Stimulated activated CD4-positive, alpha-beta T cell treated with anti-CD3 and anti-CD28 coated beads, Interleukin-1b, Interleukin-23, amount 100 ng/mL, for 24 hours (primary cell): ENCODE results near the gene EIF2B4.
"Not testable (repeated sequence)": the region's sequence is repeated elsewhere in the genome, so short reads cannot be mapped to it uniquely, and the experiment has no call there.

Experiments used
- DNase-seq, 4 experiments: peaks; one replicate each; pipeline ENCODE4 v3.0.0-alpha.2; 2020; ENCODE audit warnings: low read depth in 4 of 4, low spot score in 1 of 4

The EIF2B4 gene

DNA sequence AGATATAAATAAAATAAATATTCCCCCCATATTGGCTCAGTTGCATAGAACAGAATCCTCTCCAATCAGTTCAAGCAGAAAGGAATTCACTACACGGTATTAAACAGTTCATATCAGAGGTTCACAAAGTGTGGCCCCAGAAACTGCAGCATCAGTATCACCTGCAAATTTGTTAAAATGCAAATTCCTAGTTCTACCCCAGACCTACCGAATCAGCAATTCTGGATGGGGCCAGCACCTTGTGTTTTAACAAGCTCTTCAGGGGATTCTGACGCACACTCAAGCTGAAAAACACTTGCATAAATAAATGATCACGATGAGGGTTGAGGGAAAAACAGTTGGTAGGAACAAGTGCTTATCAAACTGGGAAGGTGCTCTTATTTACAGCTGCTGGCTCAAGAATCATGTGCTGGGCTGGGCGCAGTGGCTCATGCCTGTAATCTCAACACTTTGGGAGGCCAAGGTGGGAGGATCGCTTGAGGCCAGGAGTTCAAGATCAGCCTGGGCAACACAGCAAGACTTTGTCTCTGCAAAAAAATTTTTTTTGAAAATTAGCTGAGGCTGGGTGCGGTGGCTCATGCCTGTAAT lies 19.9 kb downstream of the EIF2B4 start:
- no peak for DNase-seq

DNA sequence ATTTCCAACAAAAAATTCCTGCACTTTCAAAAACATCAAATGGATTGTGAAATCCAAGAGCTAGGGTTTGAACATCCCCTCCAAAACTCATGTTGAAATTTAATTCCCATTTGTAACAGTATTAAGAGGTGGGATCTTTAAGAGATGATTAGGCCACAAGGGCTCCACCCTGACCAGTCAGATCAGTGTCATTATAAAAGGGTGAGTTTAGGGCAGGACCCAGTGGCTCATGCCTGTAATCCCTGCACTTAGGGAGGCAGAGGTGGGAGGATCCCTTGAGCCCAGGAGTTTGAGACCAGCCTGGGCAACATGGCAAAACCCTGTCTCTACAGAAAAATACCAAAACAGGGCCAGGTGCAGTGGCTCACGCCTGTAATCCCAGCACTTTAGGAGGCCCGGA lies 22.5 kb downstream of the EIF2B4 start:
- DNase-seq = no peak

DNA sequence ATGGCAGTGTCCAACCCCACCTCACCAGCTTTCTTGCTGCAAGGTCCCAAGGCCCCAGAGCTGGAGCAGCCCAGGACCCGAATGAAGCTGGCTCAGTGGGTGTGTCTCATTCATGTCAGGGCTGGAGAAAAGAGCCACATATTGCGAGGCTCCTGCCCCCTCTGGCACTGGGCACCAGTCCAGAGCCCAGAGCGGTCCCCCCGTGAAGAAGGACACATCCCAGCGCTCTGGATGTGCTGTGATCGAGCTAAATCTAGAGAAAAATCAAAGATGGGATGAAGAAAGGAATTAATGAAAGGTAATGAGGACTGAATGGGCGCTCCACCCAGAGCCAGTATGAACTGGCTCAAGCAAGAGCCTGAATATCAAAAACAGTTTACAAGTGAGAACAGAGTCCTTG lies 34.0 kb downstream of the EIF2B4 start:
- DNase-seq = no peak

DNA sequence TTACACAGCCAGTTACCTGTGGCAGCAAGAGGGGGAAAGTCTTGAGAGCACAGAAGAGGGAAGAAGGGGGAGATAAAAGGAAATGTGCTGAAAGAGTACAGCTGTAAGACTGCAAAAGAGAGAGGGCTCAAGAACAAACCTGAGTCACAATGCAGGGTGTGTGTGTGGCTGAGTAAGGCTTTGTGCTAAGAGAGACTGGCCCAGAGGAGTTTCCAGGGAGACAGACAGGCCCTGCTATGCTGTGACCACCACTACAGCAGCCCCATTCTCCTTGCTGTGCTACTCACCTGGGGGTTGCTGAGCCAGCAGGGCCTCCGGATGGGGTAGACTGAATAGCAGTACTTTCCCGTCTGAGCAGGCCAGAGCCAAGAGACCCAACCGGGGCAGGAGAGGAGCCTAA lies 34.8 kb downstream of the EIF2B4 start:
- DNase-seq = no peak

DNA sequence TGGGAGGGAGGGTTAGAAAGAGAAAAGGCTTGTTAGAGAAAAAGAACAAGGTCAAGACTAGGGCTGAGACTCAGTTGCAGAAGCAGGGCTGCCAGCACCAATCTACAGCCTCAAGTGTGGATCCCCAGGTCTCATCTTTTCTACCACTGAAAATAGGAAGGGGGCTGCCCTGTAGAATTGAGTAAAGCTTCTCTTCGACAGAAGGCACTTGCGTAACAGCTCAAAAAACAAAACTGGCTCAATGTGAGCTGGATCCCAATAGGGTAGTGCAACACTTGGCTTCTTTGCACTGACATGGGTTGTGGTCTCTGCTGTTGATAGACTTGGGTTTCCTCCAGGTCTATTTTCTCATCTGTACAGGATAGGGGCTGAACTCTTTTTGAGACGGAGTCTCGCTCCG lies 45.4 kb downstream of the EIF2B4 start:
- DNase-seq = no peak

DNA sequence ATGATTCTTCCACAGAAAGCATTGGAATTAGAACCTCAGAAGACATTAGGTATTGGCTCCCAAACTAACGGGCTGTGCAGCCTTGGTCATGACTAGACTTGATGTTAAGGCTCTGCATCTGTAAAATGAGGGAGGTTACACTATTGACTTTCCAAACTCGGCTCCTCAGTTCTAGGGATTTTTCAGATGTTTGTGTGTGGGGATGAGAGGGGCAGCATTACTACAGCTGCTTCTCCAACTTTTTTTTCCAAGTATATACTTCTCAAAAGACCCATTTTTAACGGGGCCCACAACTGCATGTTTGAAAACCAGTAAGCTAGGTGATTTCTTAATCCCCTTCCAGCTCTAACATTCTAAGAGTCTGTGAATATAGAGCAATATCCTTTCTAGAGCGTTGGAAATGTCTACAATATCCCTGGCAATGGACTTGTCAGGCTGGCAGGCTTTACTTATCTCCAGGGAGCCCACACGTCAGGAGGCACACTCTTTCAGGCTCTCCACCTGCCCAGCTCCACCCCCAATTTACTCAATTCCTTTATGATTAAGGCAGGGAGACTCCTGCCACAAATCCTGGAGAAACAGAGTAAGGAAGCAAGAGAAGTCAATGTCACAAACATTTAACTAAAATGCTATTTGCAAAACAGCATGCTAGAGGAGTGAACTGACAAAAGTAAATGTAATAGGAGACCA lies 46.4 kb downstream of the EIF2B4 start:
- DNase-seq = no peak

DNA sequence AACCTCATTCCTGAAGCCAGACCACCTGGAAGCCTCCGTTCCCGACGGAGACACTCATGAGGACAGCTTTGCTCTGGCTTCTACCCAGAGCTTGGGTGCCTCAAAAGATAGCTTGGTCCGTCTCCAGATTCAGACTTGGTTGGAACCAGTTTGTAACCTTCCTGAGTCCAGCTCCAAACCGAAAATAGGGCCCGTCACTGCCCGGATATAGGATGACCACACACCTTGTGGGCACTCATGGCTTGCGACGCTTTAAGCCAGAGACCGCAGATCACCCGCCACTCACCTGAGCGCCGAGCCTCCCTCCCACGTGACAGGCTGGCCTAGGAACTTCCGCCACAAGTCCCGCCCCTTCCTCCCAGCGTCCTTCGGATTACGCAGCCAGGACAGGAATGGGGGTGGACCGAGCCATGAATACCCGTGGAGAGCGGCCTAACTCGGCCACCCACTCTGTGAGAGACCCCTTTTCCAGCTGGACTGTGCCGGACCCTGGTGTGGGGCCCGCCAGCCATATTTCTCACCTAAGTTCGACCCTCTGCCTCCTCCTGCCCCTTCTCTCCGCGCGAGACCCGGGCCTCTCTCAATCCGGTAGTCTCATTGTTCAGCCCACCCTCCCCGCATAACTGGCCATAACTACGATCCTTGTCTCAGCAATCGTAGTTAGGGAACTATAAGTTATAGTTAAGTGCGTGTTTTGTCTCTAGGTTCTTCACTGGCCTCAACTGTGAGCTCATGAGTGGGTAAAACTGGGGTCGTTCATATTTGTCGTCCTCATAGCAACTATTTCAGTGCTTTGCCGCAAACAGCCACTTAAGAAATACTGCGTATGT lies 47.2 kb downstream of the EIF2B4 start, which contains the start of gene MPV17:
Gene MPV17, minus strand, starts transcription at position 332 of the 830 bp plus-strand sequence. CDS start 580 bp downstream, outside the sequence.
- peak; percentile 66 to 86 (median 80) for DNase-seq

DNA sequence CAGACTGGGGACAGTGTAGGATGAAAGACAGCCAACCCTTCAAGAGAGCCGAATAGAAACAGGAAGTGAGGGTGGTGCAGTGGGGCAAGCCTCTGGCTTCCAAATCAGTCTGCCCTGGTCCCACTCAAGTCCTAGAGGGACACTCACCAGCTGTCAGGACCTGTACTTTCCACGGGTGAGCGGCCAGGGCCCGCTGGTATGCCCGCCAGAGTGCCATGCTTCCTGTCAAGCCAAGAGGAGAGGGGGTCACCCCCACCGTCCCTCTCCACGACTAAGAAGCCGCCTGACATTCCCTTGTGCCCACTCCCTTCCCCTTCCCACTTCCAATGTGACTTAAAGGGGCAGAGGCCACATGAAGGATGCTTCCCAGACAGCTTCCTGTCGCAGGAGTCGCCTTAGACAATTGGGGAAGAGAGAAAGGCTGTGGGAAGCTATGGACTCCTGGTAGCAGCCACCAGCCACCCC lies 47.8 kb downstream of the EIF2B4 start:
- DNase-seq = no peak

DNA sequence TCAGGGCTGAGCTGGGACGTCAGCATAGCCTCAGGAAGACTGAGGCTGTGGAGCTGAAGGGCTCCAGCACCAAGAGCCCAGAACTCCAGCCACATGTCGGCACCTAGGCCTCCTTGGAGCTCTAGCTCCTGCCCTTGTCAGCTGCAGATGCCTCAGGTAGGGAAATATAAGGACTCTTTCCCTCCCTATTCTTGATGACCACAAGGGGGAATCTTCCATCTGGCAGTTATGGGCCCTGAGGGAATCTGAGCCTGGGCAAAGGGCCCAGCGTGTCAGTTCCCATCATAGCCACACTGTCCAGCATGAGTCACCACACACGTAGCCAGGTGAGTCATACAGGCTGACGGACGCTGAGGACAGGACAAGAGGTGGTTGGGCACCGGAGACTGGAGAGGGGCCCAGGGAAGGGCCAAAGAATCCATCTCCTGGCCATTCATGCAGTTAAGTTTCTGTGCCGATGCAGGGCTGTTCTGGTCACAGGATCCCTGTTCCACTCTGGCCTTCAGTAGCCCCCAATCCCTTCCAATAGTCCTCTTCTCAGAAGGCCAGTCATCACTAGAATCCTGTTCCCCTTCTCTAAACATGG lies 49.1 kb downstream of the EIF2B4 start:
- no peak for DNase-seq

DNA sequence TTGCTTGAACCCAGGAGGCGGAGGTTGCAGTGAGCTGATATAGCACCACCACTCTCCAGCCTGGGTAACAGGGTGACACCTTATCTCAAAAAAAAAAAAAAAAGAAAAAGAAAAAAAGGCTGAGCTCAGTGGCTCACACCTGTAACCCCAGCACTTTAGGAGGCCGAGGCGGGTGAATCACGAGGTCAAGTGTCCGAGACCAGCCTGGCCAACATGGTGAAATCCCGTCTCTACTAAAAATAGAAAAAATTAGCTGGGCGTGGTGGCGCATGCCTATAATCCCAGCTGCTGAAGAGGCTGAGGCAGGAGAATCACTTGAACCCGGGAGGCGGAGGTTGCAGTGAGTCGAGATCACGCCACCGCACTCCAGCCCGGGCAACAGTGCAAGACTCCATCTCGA lies 50.3 kb downstream of the EIF2B4 start:
- not testable (repeated sequence) for DNase-seq

DNA sequence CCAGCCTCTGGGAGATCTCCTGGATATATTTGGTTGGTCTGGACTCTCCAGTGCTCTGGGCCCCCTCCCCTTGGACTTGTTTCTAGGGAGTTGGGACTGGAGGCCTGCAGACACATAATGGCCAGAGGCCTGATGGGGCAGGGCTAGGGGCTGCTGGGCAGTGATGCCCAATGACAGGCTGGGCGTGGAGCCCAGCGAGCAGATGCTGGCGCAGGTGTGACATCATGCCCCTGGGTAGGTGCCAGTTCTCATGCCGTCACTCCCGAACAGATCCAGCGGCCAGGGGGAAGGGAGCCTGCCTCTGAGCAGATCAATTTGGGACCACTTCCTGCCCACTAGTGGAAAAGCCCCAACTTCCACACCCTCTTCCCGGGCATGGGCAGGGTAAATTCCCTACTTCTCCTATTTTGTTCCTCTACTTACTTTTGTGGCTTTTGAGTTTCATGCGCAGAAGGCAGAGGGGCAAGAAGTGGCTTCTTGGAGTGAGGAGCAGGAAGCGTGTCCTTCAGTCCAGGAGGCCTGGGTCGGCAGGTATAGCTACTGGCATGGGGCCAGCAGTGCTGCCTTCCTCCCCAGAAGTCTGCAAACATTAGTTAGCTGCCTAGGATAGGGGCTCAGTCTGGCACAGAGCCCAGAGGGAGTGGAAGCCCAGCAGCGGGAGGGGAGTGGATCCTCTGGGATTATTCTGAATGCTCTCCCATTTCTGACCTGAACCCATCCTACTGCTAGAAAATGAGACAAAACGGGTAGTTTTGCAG lies 53.3 kb downstream of the EIF2B4 start:
- no peak for DNase-seq

DNA sequence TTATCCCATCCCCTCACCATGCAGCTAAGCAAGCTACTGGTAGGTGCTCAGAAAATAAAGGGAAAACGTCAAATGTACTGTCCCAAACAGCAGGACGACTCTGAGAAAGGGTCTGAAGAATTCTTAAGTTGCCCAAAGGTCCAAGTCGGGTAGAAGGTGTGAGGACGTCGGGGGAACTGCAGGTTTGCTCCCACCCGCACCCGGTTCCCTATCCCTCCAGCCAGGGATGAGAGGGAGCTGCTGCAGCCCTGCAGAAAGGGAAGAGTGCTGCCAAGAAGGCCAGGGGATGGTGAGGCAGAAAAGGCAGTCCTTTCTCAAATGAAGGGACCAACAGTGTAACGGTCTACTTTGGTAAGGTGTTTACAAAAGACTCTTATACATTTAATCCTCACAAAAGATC lies 55.0 kb downstream of the EIF2B4 start:
- DNase-seq = no peak

DNA sequence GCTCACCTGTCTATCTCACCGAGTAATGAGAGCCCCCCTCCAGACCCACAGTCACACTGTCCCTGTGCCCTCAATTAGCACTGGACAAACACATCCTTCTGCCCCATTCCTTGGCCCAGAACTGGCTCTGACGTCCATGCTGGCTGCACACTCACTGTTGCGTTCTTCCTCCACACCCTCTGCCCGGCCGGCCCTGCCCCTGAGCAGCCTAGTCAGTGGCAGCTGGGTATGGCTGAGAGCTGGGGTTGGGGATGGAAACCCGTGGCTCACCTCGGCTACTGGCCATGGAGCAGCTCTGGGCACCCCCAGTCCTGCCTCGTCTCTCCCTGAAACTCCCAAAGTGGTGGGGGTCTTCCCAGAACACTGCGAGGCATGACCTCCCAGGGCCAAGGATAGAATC lies 55.4 kb downstream of the EIF2B4 start:
- no peak for DNase-seq
